Erythroblast (primary cell): ENCODE measurements around the gene REEP5.
"Not testable (repeated sequence)": the region's sequence is repeated elsewhere in the genome, so short reads cannot be mapped to it uniquely, and the experiment has no call there.

Source experiments
- DNase-seq, 2 experiments: peaks; one replicate each; lab custom pipeline; 2025; lab: John Stamatoyannopoulos, UW
- GATA1 ChIP-seq: IDR thresholded peaks from 2 replicates; pipeline ENCODE4 v1.6.1; 2011; ENCODE audit warnings: low read depth, mild to moderate bottlenecking, control low read depth, low read length, moderate library complexity
- POLR2A ChIP-seq: IDR thresholded peaks from 2 replicates; pipeline ENCODE4 v1.6.1; 2011; ENCODE audit warnings: mild to moderate bottlenecking, low read length

The REEP5 gene

DNA sequence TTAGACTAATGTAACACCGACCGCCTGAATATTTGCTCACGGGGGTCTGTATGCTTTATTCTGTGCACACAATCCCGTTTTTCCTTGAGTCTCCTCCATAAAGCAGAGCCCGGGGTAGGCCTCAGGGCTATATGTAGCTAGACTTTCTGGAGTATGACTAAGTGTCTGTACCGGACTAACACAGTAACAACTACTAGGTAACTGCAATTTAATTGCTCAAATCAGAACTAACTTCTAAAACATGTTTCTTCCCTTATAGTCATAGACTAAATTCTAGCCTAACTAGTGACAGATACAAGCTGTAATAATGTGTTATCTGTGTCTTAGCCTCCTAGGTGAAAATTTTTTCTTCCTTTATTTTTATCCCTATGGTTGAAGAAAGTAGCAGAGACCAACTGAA lies 2.1 kb downstream of the REEP5 start:
- TF ChIP-seq POLR2A (no peak), GATA1 (no peak)
- no peak for DNase-seq

GRCh38 chr5:112918679-112919078 lies 3.3 kb downstream of the REEP5 start:
- DNase-seq = no peak
- TF ChIP-seq POLR2A (no peak), GATA1 (no peak)

GRCh38 chr5:112918136-112918535 lies 3.9 kb downstream of the REEP5 start:
- no peak for TF ChIP-seq GATA1
- TF ChIP-seq POLR2A = no peak

DNA sequence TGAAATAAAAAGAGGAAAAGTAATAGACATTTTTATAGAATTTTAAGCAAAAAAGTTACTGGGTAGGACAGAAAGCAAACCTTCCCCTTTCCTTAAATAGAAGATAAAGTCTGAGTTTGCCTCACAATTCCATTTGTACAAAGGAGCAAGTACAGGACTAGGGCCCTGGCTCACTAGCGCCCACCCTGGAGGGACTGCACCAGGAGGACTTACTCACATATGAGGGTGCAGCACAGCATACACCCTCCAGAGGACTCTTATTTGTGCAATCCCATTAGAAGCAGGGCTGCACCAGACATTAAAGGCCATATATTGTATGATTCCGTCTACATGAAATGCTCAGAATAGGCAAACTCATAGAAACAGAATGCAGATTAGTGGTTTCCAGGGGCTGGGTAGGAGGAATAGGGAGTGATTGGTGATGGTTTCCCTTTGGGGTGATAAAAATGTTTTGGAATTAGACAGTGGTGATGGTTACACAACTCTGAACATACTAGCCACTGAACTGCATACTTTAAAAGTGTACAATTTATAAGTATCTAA lies 4.5 kb downstream of the REEP5 start:
- peak; percentile 52 to 58 for DNase-seq
- no peak for TF ChIP-seq POLR2A
- TF ChIP-seq GATA1 = no peak

More at GRCh38 chr5:112918136-112918535, 3.9 kb downstream of the REEP5 start:
- DNase-seq = no peak

DNA sequence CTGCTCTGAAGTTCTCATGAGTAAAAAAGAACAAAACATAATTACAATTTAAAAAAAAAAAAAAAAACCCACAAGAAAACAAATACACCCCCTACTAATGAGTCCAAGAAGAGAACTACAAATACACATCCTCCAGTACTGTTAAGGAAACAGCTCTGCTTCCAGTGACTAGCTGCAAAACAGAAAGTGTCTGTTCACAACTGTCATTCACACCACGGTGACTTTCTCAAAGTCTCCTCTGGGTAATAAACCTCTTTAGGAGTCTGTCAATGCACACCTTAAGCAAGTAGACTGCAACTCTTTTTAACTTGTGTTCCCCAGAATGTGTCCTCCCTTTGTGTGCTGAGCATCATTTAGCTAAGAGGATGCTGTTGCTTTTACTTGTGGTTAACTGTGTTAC lies 6.2 kb downstream of the REEP5 start:
- TF ChIP-seq GATA1 (no peak), POLR2A (no peak)

DNA sequence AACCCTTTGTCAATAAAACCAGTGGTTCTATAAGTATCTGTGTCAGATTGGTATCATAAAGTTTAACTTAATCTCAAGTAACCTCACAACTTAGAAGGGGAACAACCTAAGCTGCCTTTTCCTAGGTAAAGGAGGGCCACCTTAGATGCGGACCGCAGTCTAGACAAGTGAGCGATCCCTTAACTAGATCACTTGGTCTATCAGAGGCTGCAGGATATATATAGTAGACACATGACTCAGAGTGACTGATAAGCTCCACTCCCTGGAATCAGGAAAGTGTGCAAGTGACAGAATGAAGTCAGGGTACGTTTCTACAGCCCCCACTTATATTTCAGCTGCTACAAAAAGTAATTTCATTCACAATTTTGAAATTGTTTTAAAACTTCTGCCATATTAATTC lies 7.4 kb downstream of the REEP5 start:
- TF ChIP-seq POLR2A (no peak), GATA1 (no peak)
- DNase-seq = peak; percentile 58 to 63

More for the DNA sequence above, 6.2 kb downstream of the REEP5 start:
- peak in 1 of 2 experiments; percentile 7 for DNase-seq

DNA sequence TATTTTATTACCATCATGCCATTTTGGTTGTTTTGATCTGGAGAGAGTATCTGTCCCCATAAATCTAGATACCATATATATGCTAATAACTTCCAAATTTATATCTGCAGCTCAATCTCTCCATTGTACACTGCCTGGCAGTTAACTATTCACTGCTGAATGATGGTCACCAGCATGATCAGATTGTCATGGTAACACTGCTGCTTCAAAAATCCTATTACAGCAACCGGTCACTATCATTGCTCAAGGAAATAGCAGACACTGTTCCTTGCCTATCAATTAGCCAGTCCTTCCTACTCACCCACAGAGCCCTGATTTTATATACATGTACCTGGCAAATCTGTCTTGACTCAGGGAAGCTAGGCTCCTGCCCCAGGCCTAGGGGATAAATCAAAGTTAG lies 11.5 kb downstream of the REEP5 start:
- no peak for TF ChIP-seq POLR2A
- TF ChIP-seq GATA1 = no peak
- DNase-seq = no peak

- DNase-seq = no peak
- TF ChIP-seq GATA1 = no peak
- no peak for TF ChIP-seq POLR2A
Measured at GRCh38 chr5:112908854-112909253, 13.2 kb downstream of the REEP5 start.

- no peak for DNase-seq
- TF ChIP-seq GATA1 (no peak), POLR2A (no peak)
Measured at GRCh38 chr5:112907166-112907631, 14.8 kb downstream of the REEP5 start.

- TF ChIP-seq GATA1 = no peak
- no peak for TF ChIP-seq POLR2A
Measured at GRCh38 chr5:112906637-112907036, 15.4 kb downstream of the REEP5 start.

GRCh38 chr5:112904996-112905395 lies 17.0 kb downstream of the REEP5 start:
- DNase-seq = not testable (repeated sequence)

More at GRCh38 chr5:112906637-112907036, 15.4 kb downstream of the REEP5 start:
- no peak for DNase-seq

GRCh38 chr5:112902561-112902960 lies 19.5 kb downstream of the REEP5 start:
- no peak for DNase-seq
- no peak for TF ChIP-seq GATA1
- TF ChIP-seq POLR2A = no peak

DNA sequence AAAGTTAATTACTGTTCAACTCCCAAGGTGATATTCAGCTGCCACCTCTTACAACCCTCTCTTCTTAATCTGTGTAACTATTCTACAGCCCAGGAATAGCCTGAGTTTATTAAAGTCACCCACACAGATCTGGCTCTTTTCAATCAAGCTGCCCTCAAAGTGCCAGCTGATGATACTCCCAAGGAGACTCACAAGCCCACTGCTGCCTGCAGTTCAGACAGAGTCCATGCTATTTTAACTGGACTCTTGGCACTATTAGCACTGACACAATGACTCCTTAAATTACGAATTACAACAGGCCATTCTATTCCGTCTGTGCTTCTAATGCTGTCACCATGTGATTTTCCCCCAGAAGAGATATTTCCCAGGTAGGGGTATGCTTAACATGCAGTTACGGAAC lies 26.3 kb downstream of the REEP5 start:
- no peak for DNase-seq
- TF ChIP-seq GATA1 (no peak), POLR2A (no peak)

DNA sequence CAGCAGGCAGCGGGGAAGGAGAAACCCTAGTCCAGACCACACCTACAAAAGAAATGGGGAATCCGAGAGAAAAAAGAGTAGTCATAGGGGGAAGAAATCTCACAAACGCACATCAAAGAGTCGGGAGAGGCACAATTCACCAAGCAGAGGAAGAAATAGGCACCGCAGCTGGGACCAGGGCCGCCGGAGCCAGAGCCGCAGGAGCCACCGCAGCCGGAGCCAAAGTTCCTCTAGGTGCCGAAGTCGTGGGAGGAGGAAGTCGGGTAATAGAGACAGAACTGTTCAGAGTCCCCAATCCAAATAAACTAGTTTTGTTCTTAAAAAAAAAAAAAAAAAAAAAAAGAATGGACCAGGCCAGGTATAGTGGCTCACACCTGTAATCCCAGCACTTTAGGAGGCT lies 29.3 kb downstream of the REEP5 start:
- no peak for DNase-seq
- TF ChIP-seq POLR2A = no peak
- TF ChIP-seq GATA1 = no peak

DNA sequence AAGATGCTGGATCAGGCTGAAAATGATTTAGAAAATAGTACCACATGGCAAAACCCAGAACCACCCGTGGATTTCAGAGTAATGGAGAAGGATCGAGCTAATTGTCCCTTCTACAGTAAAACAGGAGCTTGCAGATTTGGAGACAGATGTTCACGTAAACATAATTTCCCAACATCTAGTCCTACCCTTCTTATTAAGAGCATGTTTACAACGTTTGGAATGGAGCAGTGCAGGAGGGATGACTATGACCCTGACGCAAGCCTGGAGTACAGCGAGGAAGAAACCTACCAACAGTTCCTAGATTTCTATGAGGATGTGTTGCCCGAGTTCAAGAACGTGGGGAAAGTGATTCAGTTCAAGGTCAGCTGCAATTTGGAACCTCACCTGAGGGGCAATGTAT lies 30.0 kb downstream of the REEP5 start:
- not testable (repeated sequence) for DNase-seq

GRCh38 chr5:112886975-112887374 lies 35.1 kb downstream of the REEP5 start:
- DNase-seq = no peak
- no peak for TF ChIP-seq POLR2A
- no peak for TF ChIP-seq GATA1
